Erythroblast (primary cell): ENCODE data around the gene AKR7A3.

Experiments
- GATA1 ChIP-seq: IDR thresholded peaks from 2 replicates; pipeline ENCODE4 v1.6.1; 2011; ENCODE audit warnings: low read depth, mild to moderate bottlenecking, control low read depth, low read length, moderate library complexity
- POLR2A ChIP-seq: IDR thresholded peaks from 2 replicates; pipeline ENCODE4 v1.6.1; 2011; ENCODE audit warnings: mild to moderate bottlenecking, low read length

DNA sequence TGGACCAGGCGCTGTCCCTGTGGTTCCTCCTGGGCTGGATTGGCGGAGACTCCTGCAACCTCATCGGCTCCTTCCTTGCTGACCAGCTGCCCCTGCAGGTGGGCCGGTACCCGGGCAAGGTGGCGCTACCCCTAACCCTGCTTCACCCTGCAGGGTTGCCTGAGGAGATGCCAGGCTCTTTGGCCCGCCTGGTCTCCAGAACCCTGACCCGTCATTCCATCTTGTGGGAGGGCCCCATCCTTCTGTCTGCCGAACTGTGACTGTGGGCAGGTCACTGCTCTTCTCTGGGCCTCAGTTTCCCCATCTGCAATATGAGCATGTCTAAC is 36.1 kb upstream of the AKR7A3 start:
- TF ChIP-seq POLR2A (no peak), GATA1 (no peak)
